Measurements from ENCODE around the gene GNAL.

The GNAL gene

GRCh38 chr18:11857177-11857887 is 168.3 kb downstream of the GNAL start:
- DNase-seq = no peak

- DNase-seq = no peak
Measured at GRCh38 chr18:11859282-11859830, 170.3 kb downstream of the GNAL start.

GRCh38 chr18:11859903-11860407 is 170.9 kb downstream of the GNAL start:
- DNase-seq = no peak

GRCh38 chr18:11860594-11861450 is 171.8 kb downstream of the GNAL start:
- no peak for DNase-seq

GRCh38 chr18:11861583-11862288 is 172.7 kb downstream of the GNAL start:
- no peak for DNase-seq

GRCh38 chr18:11862468-11863137 is 173.5 kb downstream of the GNAL start:
- DNase-seq = no peak

- no peak for DNase-seq
Measured at GRCh38 chr18:11864471-11864870, 175.4 kb downstream of the GNAL start.

GRCh38 chr18:11865071-11865470 is 176.0 kb downstream of the GNAL start:
- DNase-seq = no peak

- DNase-seq = no peak
Measured at GRCh38 chr18:11866329-11866728, 177.3 kb downstream of the GNAL start.

GRCh38 chr18:11866764-11867163 is 177.7 kb downstream of the GNAL start:
- DNase-seq = no peak

- no peak for DNase-seq
Measured at GRCh38 chr18:11868230-11868629, 179.2 kb downstream of the GNAL start.

GRCh38 chr18:11871501-11871900 is 182.4 kb downstream of the GNAL start:
- DNase-seq = no peak

GRCh38 chr18:11872479-11873136 is 183.5 kb downstream of the GNAL start:
- DNase-seq = no peak

- no peak for DNase-seq
Measured at GRCh38 chr18:11873670-11874340, 184.7 kb downstream of the GNAL start.

GRCh38 chr18:11874676-11875075 is 185.6 kb downstream of the GNAL start:
- no peak for DNase-seq

- DNase-seq = no peak
Measured at GRCh38 chr18:11877497-11878135, 188.6 kb downstream of the GNAL start.

GRCh38 chr18:11880586-11881304 is 191.7 kb downstream of the GNAL start:
- no peak for DNase-seq

- DNase-seq = no peak
Measured at GRCh38 chr18:11882636-11883035, 193.6 kb downstream of the GNAL start.

GRCh38 chr18:11883153-11883552 is 194.1 kb downstream of the GNAL start:
- DNase-seq = no peak

- no peak for DNase-seq
Measured at GRCh38 chr18:11884396-11885030, 195.4 kb downstream of the GNAL start.
